GM23338 (cell line): Measurements from ENCODE around the gene CRISPLD2. TPM values are rescaled to one million over a fixed set of nuclear protein-coding genes. Genes with fewer than 3 reads are reported as not detected.

Experiments used
- CREB1 ChIP-seq: fragments of 250-450 bp; sonication (Bioruptor Pico); IDR thresholded peaks from 2 replicates; pipeline ENCODE4 v1.5.0; 2020; ENCODE audit warnings: low read depth, mild to moderate bottlenecking, moderate library complexity
- EZH2phosphoT487 ChIP-seq: fragments of 200-600 bp; sonication (generic); IDR thresholded peaks from one replicate; pipeline ENCODE4 v1.8.1; 2018; ENCODE audit warnings: antibody characterized with exemption; ENCODE audit not compliant: unreplicated experiment
- NANOG ChIP-seq: IDR thresholded peaks from 2 replicates; pipeline ENCODE4 v1.6.1; 2016; ENCODE audit warnings: antibody characterized with exemption, borderline replicate concordance
- POLR2AphosphoS5 ChIP-seq: IDR thresholded peaks from 2 replicates; pipeline ENCODE4 v1.6.1; 2016; ENCODE audit warnings: antibody characterized with exemption, low read depth
- STAT1 ChIP-seq: IDR thresholded peaks from one replicate; pipeline ENCODE4 v1.6.1; 2016; ENCODE audit warnings: antibody characterized with exemption; ENCODE audit not compliant: unreplicated experiment
- ZNF331 ChIP-seq: fragments of 250-450 bp; sonication (Bioruptor Pico); IDR thresholded peaks from 2 replicates; pipeline ENCODE4 v1.5.0; 2020; ENCODE audit warnings: low read depth, mild to moderate bottlenecking, moderate library complexity
- ZNF462 ChIP-seq: fragments of 250-450 bp; sonication (Bioruptor Pico); IDR thresholded peaks from 2 replicates; pipeline ENCODE4 v1.5.0; 2020; ENCODE audit warnings: mild to moderate bottlenecking, moderate library complexity
- polyA plus RNA-seq: library from polyadenylated mRNA; unstranded; fragments of >200 nt; fragmentation: Nextera tagmentation; extraction: Ambion mirVana; gene quantifications from 2 replicates; pipeline ENCODE4 v1.2.1, GENCODE V29; 2016
- total RNA-seq: library from RNA; depleted of rRNA; stranded (reverse); fragments of >200 nt; shearing (Covaris generic); gene quantifications from 2 replicates; pipeline ENCODE4 v1.2.3, GENCODE V29; 2014
- TF ChIP-seq, protein P1 (sequence below): IDR thresholded peaks from one replicate; pipeline ENCODE4 v1.6.1; 2018; ENCODE audit warnings: antibody characterized with exemption; ENCODE audit not compliant: unreplicated experiment

The CRISPLD2 gene
- total and polyA plus RNA-seq, 2 experiments from 2014 or later, result 2.6 to 8.3 TPM

GRCh38 chr16:84922351-84923120, 102.8 kb downstream of the CRISPLD2 start (continued):
- TF ChIP-seq ZNF462 (CRISPR knock-in tag), result no peak
- TF ChIP-seq CREB1, result no peak
- TF ChIP-seq, protein P1, sequence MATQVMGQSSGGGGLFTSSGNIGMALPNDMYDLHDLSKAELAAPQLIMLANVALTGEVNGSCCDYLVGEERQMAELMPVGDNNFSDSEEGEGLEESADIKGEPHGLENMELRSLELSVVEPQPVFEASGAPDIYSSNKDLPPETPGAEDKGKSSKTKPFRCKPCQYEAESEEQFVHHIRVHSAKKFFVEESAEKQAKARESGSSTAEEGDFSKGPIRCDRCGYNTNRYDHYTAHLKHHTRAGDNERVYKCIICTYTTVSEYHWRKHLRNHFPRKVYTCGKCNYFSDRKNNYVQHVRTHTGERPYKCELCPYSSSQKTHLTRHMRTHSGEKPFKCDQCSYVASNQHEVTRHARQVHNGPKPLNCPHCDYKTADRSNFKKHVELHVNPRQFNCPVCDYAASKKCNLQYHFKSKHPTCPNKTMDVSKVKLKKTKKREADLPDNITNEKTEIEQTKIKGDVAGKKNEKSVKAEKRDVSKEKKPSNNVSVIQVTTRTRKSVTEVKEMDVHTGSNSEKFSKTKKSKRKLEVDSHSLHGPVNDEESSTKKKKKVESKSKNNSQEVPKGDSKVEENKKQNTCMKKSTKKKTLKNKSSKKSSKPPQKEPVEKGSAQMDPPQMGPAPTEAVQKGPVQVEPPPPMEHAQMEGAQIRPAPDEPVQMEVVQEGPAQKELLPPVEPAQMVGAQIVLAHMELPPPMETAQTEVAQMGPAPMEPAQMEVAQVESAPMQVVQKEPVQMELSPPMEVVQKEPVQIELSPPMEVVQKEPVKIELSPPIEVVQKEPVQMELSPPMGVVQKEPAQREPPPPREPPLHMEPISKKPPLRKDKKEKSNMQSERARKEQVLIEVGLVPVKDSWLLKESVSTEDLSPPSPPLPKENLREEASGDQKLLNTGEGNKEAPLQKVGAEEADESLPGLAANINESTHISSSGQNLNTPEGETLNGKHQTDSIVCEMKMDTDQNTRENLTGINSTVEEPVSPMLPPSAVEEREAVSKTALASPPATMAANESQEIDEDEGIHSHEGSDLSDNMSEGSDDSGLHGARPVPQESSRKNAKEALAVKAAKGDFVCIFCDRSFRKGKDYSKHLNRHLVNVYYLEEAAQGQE, result no peak
- no peak for TF ChIP-seq EZH2phosphoT487
- no peak for TF ChIP-seq ZNF331 (CRISPR knock-in tag)
- TF ChIP-seq NANOG, result no peak
- TF ChIP-seq STAT1, result no peak
- no peak for TF ChIP-seq POLR2AphosphoS5
